ENCODE data around the gene PAX5.

DNA sequence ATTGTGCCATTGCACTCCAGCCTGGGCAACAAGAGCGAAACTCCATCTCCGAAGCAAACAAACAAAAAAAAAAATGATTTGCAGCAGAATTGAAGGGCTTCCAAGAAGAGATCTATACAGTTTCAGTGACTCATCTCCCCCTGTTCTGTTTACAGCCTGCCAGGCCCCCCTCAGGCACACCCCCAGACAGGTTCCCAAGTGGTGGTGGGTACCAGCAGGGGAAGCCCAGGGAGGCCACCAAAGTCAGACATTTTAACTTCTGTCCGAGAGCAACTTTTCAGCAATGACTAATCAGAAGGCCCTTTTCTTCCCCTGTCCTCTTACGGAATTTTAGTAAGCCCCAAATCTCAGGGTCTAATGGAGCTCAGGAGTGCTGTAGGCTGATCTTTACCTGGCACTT, 98.7 kb downstream of the PAX5 start:
- TF ChIP-seq CEBPB (IDR thresholded peaks at IDR 0.05), result no peak
- TF ChIP-seq ZBTB7A (IDR thresholded peaks at IDR 0.05; ENCODE audit: low read depth), result no peak
- TF ChIP-seq EP300 (IDR thresholded peaks at IDR 0.05; ENCODE audit: borderline replicate concordance), result no peak
- TF ChIP-seq, protein P1, sequence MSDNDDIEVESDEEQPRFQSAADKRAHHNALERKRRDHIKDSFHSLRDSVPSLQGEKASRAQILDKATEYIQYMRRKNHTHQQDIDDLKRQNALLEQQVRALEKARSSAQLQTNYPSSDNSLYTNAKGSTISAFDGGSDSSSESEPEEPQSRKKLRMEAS (IDR thresholded peaks at IDR 0.05), result no peak
- no peak for TF ChIP-seq TAF1 (IDR thresholded peaks at IDR 0.05; ENCODE audit: low read depth)
- no peak for TF ChIP-seq RAD21 (IDR thresholded peaks at IDR 0.05; ENCODE audit: low read depth)
- TF ChIP-seq TEAD4 (IDR thresholded peaks at IDR 0.05), result no peak
- TF ChIP-seq YY1 (IDR thresholded peaks at IDR 0.05; ENCODE audit: low read depth), result no peak
- TF ChIP-seq CREB1 (IDR thresholded peaks at IDR 0.05; ENCODE audit: low read depth), result no peak
- TF ChIP-seq, protein P2, sequence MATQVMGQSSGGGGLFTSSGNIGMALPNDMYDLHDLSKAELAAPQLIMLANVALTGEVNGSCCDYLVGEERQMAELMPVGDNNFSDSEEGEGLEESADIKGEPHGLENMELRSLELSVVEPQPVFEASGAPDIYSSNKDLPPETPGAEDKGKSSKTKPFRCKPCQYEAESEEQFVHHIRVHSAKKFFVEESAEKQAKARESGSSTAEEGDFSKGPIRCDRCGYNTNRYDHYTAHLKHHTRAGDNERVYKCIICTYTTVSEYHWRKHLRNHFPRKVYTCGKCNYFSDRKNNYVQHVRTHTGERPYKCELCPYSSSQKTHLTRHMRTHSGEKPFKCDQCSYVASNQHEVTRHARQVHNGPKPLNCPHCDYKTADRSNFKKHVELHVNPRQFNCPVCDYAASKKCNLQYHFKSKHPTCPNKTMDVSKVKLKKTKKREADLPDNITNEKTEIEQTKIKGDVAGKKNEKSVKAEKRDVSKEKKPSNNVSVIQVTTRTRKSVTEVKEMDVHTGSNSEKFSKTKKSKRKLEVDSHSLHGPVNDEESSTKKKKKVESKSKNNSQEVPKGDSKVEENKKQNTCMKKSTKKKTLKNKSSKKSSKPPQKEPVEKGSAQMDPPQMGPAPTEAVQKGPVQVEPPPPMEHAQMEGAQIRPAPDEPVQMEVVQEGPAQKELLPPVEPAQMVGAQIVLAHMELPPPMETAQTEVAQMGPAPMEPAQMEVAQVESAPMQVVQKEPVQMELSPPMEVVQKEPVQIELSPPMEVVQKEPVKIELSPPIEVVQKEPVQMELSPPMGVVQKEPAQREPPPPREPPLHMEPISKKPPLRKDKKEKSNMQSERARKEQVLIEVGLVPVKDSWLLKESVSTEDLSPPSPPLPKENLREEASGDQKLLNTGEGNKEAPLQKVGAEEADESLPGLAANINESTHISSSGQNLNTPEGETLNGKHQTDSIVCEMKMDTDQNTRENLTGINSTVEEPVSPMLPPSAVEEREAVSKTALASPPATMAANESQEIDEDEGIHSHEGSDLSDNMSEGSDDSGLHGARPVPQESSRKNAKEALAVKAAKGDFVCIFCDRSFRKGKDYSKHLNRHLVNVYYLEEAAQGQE (IDR thresholded peaks at IDR 0.05; ENCODE audit: low read depth), result no peak
- TF ChIP-seq EGR1 (IDR thresholded peaks at IDR 0.05), result no peak
- TF ChIP-seq NFIC (IDR thresholded peaks at IDR 0.05), result no peak
